Measurements from ENCODE around the gene WNK1.
"Not testable (repeated sequence)": the region's sequence is repeated elsewhere in the genome, so short reads cannot be mapped to it uniquely, and the experiment has no call there.

WNK1 gene

GRCh38 chr12:749751-750270 lies 2.6 kb upstream of the WNK1 start:
- no peak for DNase-seq (ENCODE audit: low read depth)

- no peak for DNase-seq (ENCODE audit: low read depth)
Observed at GRCh38 chr12:750366-751191, 1.8 kb upstream of the WNK1 start.

DNA sequence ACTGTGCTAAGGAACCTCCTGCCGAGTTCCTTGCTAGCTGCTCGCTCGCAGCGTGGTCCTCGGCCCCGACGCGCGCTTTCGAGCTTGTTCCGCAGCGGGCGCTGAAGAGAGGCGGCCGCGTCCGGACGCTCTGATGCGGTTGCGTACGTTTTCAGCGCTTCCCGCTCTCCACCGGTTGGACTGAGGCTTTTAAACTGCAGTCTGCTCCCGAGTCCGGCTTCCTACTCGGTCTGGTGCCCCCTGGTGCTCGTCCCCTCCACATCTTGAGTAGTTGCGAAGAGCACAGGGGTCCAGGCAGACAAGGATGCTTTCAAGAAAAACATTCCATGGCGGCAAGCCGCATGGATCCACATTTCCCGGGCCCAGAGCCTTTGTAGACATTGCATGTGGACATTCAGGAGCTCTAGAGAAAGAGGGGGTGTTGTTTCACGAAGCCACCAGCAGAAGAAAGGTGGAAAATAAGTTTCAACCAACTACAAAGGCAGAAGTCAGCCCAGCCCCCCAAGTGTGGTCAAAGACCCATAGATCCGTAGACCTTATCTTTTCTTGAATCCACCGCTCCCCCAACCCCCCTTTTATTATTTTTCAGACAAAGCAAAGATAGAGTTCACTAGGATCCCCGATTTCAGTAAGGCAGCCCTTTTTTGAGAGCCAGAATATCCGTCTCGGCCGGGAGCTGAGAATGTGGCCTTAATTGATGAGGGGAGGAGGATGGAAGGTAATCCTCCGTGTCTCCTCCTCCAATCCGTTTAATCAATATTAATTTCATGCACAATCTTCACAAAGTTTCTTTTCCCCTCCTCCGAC lies 984 bp upstream of the WNK1 start:
- peak; percentile 85 for DNase-seq (ENCODE audit: low read depth)

GRCh38 chr12:752695-753610 lies 574 bp downstream of the WNK1 start:
- no peak for DNase-seq (ENCODE audit: low read depth)

- DNase-seq (ENCODE audit: low read depth), result no peak
Observed at GRCh38 chr12:753611-754472, 1.5 kb downstream of the WNK1 start.

DNA sequence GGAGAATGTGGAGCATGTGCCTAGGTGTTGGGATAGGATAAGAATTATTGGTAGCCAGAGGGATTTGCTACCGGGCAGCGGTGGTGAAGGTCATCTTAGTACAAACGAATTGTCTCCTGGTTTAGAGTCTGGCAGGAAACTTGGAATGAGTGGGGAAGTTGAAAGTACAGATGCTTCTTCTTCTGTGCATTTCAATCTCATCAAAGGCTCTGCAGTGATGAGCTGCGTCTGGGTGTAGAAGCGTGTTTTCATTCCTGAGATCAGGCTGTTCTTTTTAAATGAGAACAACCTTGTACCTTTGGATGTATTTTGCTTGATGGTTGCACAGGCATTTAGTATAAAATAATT lies 2.1 kb downstream of the WNK1 start:
- no peak for DNase-seq (ENCODE audit: low read depth)

DNA sequence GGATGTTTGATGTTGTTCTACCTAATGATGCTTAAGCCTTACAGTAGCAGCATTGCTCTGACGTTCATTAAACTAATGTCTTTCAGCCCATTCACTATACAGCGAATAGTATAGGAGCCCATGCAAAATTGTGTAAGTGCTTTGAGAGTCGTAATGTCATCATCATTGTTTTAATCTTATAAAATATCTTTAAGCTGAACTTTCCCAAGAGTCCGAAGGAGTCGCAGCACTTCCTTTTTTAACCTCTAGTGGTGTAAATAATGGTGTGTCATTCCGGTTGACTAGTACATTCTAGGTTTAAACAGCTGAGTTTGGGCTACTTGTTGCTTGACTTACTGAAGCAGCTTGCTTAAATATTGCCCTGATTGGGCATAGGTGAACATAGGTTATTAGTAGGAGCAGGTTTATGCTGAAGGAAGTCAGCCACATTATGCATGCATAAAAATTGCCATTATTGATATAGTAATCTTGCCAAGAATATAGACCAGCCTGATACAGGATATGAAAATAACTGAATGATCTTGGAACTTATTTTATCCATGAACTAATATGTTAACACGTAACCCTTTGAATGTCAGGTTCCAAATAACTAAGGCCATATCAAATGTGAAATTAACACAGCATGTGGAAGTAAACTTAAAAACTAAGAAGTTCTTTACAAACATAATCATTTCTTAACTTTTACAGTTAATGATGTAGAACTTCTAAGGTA lies 2.6 kb downstream of the WNK1 start:
- no peak for DNase-seq (ENCODE audit: low read depth)

- no peak for DNase-seq (ENCODE audit: low read depth)
Observed at GRCh38 chr12:759628-760027, 7.2 kb downstream of the WNK1 start.

DNA sequence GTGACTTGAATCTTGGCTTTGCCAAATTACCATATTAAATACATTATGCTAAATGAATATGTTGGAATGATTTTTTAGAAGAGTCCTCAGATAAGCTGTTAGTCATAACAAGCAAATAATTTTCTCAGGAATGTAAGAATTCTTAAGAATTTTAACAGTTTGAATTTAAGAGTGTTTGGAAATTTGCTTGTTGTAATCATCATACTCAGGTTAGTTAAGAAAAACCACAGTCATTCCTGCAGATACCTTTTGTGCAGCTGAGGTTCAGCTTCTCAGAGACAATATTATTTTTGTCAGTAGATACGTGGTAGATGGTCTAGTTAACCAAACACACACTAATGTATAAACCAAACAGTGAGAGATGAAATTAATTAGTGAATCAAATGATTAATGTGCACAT lies 8.9 kb downstream of the WNK1 start:
- no peak for DNase-seq (ENCODE audit: low read depth)

- DNase-seq (ENCODE audit: low read depth), result no peak
Observed at GRCh38 chr12:765840-766239, 13.5 kb downstream of the WNK1 start.

- DNase-seq (ENCODE audit: low read depth), result no peak
Observed at GRCh38 chr12:768434-768833, 16.1 kb downstream of the WNK1 start.

- DNase-seq (ENCODE audit: low read depth), result no peak
Observed at GRCh38 chr12:770479-770878, 18.1 kb downstream of the WNK1 start.

DNA sequence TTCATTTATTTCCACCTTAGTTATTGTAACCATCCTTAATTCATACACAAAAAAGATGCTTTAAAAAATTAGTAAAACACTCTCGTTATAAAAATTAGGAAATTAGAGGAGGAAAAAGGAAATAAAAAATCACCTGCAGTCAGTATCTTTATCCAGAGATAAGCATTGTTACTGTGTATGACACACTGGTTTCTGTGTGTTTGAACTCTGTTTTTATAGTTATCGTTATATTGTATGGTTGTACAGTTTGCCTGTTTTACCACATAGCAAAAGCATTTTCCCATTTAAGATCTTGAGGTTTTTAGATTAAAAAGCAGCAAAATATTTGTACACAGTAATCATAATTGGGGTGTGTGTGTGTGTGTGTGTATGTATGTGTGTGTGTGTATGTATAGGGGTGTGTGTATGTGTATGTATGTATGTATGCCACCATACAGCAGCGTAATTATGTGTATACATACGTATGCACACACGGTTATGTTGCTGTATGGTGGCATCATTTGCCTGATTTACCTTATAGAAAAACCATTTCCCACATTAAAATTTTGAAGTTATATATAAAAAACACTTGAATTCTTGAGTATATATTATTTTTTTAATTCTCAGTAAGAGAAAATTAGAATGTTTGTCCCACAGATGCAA lies 19.8 kb downstream of the WNK1 start:
- DNase-seq (ENCODE audit: low read depth), result no peak

DNA sequence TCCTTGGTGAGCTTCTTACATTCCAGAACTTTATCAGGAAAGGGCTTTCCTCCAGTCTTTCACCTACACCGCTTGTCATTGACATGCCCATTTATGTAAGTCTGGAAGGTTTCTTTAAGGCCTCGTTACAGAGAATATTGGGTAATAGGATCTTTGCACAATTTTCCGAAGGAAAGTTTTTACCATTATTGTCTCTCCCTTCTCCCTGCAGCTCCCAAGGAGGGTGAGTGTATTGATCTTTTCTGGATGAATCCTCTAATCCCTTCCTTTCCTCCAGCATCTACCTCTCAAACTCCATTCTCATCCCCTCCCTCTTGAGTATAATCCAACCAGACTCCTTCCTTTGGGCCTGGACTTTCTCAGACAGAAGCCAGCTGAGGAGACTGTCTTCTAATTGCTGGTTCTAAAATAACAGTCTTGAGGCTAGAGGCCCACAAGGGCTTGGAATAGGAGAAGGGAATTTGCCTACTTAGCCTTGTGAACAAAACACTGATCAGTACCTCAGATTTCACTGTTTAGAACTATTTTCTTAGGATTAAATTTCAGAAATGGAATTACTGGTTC lies 21.8 kb downstream of the WNK1 start:
- DNase-seq (ENCODE audit: low read depth), result no peak

DNA sequence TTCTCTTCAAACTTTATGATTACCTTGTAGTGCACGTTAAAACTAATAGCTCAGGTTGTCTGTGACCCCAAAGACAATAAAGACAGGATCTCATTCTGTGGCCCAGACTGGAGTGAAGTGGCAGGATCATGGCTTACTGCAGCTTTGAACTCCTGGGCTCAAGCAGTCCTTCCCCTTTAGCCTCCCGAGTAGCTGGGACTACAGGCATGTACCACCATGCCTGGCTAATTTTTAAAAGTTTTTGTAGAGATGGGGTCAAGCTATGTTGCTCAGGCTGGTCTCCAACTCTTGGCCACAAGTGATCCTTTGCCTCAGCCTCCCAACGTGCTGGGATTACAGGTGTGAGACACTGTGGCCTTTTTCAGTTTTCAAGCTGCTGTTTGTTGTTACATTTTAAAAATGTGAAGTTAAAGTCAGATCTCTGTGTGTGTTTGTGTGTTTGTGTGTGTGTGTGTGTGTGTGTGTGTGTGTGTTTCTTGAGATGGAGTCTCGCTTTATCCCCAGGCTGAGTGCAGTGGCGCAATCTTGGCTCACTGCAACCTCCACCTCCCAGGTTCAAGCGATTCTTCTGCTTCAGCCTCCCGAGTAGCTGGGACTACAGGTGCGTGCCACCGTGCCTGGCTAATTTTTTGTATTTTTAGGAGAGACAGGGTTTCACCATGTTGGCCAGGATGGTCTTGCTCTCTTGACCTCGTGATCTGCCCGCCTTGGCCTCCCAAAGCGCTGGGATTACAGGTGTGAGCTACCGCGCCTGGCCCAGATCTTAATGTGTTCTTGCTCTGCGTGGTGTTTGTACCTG lies 23.8 kb downstream of the WNK1 start:
- not testable (repeated sequence) for DNase-seq (ENCODE audit: low read depth)

- not testable (repeated sequence) for DNase-seq (ENCODE audit: low read depth)
Observed at GRCh38 chr12:776772-777373, 24.5 kb downstream of the WNK1 start.

- no peak for DNase-seq (ENCODE audit: low read depth)
Observed at GRCh38 chr12:777550-778047, 25.2 kb downstream of the WNK1 start.

DNA sequence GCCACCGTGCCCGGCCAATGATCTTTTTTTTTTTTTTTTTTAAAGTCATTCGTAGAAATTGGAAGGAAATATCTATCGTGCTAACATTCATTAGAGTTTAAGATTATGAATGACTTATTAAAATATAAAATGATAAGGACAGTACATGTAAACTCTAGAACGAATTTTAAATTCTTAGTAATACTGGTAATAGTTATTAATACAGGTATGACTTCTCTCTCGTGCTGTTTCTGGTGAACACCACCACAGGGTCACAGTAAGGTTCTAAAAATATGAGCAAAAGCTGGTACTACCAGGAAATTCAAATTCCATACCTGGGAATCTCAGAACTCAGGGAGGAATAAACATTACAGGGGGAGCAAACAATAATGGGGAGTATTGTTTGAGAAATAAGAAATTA lies 26.2 kb downstream of the WNK1 start:
- DNase-seq (ENCODE audit: low read depth), result no peak
